ENCODE results near the gene ZBTB11. TPM values are rescaled to one million over a fixed set of nuclear protein-coding genes. Genes with fewer than 3 reads are reported as not detected.
A peak's percentile ranks its signal among the peaks of the same experiment; 100 is the strongest.

ZBTB11 gene
- total and polyA plus RNA-seq, 9 of the 15 experiments (the other 6 are each of a cell fraction or from before 2014, with no cell fraction given) = 6.2 to 31.9 (median 21.4) TPM

GRCh38 chr3:101641397-101642115, 35.4 kb downstream of the ZBTB11 start (continued):
- TF ChIP-seq ADNP (tag; IDR thresholded peaks at IDR 0.05) (peak; percentile 44; the same call in 1 of the 2 replicates), ZBTB26 (CRISPR knock-in tag; IDR thresholded peaks at IDR 0.05) (peak; percentile 98), ELF2 (CRISPR knock-in tag; IDR thresholded peaks at IDR 0.05) (peak; percentile 97), FOXA3 (CRISPR knock-in tag; conservative IDR thresholded peaks at IDR 0.05 in 1 of 2, IDR thresholded peaks at IDR 0.05 in 1 of 2) (peak in 1 of 2 experiments; percentile 89; a peak in 2 of 4 replicates), ZNF592 (IDR thresholded peaks at IDR 0.05) (peak; percentile 100), THRB (CRISPR knock-in tag; conservative IDR thresholded peaks at IDR 0.05) (peak; percentile 99), ZNF780A (CRISPR knock-in tag; IDR thresholded peaks at IDR 0.05) (peak; percentile 96), ZNF695 (CRISPR knock-in tag; IDR thresholded peaks at IDR 0.05) (peak; percentile 98), IRF9 (tag; IDR thresholded peaks at IDR 0.05) (peak; percentile 98), CREB3 (tag; conservative IDR thresholded peaks at IDR 0.05; ENCODE audit: low read depth) (peak; percentile 99), PYGO2 (tag; IDR thresholded peaks at IDR 0.05) (peak; percentile 97), HDAC8 (tag; IDR thresholded peaks at IDR 0.05) (peak; percentile 99), ZNF133 (CRISPR knock-in tag; IDR thresholded peaks at IDR 0.05) (peak; percentile 99), ZNF280B (CRISPR knock-in tag; IDR thresholded peaks at IDR 0.05) (peak; percentile 96), STAT5B (CRISPR knock-in tag; IDR thresholded peaks at IDR 0.05) (peak; percentile 96), PPARD (CRISPR knock-in tag; IDR thresholded peaks at IDR 0.05) (peak; percentile 98), NUFIP1 (IDR thresholded peaks at IDR 0.05; ENCODE audit: partially characterized antibody) (peak; percentile 88)

Data from K562 (cell line).